GM10266 (cell line): ENCODE results near the gene SLC2A9.
"Not testable (repeated sequence)": the region's sequence is repeated elsewhere in the genome, so short reads cannot be mapped to it uniquely, and the experiment has no call there.

Source experiments
- DNase-seq: peaks from one replicate; pipeline ENCODE4 v3.0.0; 2012; ENCODE audit errors: extremely low spot score
- CTCF ChIP-seq: IDR thresholded peaks from 2 replicates; pipeline ENCODE4 v1.5.1; 2012; ENCODE audit warnings: mild to moderate bottlenecking, low read depth; ENCODE audit not compliant: control insufficient read depth, insufficient read depth; ENCODE audit errors: missing control alignments

The SLC2A9 gene

GRCh38 chr4:9904976-9905587 lies 116.2 kb downstream of the SLC2A9 start:
- TF ChIP-seq CTCF, result no peak
- DNase-seq, result no peak

GRCh38 chr4:9903317-9903716 lies 118.0 kb downstream of the SLC2A9 start:
- no peak for DNase-seq
- TF ChIP-seq CTCF, result no peak

GRCh38 chr4:9901257-9901656 lies 120.0 kb downstream of the SLC2A9 start:
- DNase-seq, result no peak
- TF ChIP-seq CTCF, result no peak

DNA sequence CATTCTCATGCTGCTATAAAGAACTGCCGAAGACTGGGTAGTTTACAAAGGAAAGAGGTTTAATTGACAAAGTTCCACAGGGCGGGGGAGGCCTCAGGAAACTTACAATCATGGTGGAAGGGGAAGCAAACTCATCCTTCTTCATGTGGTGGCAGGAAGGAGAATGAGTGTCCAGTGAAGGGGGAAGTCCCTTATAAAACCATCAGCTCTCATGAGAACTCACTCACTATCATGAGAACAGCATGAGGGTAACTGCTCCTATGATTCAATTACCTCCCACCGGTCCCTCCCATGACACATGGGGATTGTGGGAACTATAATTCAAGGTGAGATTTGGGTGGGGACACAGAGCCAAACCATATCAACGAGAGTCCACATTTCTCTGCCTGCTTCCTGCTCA lies 120.7 kb downstream of the SLC2A9 start:
- DNase-seq, result not testable (repeated sequence)

- no peak for DNase-seq
- no peak for TF ChIP-seq CTCF
Measured at GRCh38 chr4:9899306-9900055, 121.8 kb downstream of the SLC2A9 start.

- DNase-seq, result peak; percentile 19
- TF ChIP-seq CTCF, result peak; percentile 35
Measured at GRCh38 chr4:9898596-9899305, 122.5 kb downstream of the SLC2A9 start.

DNA sequence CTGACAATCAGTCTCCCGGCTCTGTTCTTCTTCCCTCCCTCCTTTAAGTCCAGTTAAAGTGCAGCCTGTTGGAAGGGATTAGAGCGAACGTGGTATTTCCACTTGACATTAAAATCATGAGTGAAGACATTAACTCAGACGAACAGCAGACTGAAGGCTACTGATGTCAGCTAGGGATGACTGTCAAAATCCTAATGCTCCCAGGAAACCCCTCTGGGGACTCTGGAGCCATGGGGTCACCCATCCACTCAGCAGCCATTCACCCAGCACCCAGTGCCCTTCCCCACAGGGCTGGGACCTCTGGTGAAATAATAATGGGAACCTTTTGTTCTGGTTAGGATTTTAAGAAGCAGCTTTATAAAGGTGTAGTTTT lies 126.0 kb downstream of the SLC2A9 start:
- no peak for DNase-seq
- no peak for TF ChIP-seq CTCF
